T-helper 1 cell treated with Interleukin-12 subunit alpha and Interleukin-12 subunit beta and Interleukin-4 antibody, amounts not matched to agents 30 ng/mL and 1 ng/mL, for 36 hours (primary cell): ENCODE data around the gene PIK3R3. TPM values are rescaled to one million over a fixed set of nuclear protein-coding genes. Genes with fewer than 3 reads are reported as not detected.

Source experiments
- intact Hi-C: fragments of 100-400 bp; cut with micrococcal nuclease; formaldehyde crosslinking; loops from one replicate; pipeline ENCODE4 v1.15.1; 2024
- total RNA-seq: library from RNA; stranded (reverse); gene quantifications from 2 replicates; pipeline ENCODE4 v1.2.3, GENCODE V29; 2022

PIK3R3 gene
- total RNA-seq: 2.6 and 3.8 TPM in 2 replicates

DNA sequence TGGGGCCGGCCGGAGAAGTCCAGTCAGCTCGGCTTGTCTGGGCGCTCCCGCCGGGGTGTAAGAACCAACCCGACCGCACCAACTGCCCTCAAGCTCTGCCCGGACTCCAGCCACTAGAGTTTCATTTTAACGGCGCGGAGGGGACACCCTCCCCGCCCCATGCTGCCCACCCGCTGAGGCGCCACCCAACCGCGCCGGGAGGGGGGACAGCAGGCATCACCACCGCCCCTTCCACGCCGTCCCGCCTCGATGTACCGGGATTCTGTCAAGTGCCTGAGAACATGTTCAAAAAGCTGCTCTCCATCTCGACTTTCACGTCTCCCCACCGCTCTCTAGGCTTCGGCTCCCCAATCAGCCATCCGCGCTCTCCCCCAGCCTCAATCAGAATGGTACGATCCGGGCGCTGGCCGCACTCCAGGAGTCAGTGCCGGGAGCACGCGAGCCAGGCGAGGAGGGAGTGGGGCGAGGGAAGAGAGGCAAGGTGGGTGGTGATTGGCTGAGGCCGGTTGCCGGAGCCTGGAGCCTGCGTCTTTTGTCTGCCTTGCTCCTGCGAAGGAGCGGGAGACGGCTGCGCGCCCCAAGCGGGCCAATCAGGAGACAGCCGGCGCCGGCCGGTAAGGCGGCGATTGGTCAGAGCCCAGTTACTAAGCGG lies at the start of gene PIK3R3:
Gene PIK3R3, minus strand, starts transcription at position 101 of the 652 bp plus-strand sequence. CDS start 677 bp downstream, outside the sequence.
- intact Hi-C loops: loop anchor here (1.0 to 5.0 kb wide), 9 partner anchors 34 to 549 kb away; partner anchors contain the start of genes GPBP1L1, IPP, MAST2 and POMGNT1

DNA sequence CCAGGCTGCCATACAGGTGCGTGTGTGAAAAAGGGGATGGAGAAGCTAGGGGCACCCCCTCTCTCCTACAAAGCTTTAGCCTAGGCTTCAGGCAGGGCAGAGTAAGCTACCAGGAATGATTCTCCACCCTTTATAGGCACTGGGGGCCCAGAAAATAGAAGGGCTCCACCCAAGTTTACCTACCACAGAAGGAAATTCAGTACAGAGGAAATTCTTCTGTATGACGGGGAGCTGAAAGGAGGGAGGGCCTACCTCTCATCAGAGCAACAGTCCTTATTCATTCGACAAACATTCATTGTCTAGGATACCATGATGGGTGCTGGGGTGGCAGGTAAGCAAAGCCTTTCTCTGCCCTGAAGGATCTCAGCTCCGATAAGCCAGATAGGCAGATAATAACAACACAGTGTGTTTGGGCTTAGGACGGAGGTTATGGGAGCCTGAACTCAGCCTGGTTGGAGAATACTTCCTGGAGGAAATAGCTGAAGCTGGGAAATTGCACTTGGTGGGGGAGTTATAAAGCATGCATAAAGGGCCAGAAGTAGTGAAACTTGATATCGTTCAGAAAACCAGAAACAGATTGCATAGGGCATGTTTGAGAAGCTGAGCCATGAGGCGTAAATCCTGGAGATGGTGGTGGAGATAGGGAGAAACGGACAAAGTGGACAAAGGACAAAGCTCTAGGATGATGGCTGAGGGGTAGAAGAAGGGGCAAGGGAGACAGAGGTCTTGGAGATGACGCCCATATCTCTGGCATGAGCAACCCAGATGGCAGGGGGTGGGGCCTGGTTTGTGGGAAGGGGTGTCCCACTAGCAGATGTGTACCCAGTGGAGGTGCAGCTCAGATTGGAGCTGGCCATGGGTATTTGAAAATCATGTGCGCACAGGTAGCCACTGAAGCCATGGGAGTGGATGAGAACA lies 49.2 kb upstream of the PIK3R3 start:
- intact Hi-C loops: no loop called here

DNA sequence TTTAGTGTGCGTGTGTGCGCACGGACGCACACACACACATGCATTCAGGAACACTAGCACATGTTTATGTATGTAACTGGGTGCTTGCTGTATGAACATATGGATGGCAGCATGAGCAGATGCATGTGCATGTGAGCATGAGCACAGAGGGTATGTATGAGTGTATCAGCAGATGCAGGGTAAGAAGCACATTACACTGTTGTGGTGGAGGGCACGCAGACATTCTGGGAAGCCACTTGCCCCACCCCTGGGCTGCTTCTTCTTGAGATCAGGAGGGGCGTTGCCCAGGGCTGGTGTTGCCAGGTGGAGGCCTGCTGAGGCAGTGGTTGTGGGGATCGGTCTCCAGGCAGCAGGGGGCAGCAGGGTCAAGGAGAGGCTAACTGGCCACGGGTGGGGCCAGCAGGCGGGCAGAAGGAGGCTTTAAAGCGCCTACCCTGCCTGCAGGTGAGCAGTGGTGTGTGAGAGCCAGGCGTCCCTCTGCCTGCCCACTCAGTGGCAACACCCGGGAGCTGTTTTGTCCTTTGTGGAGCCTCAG lies 47.7 kb upstream of the PIK3R3 start:
- intact Hi-C loops: no loop called here

DNA sequence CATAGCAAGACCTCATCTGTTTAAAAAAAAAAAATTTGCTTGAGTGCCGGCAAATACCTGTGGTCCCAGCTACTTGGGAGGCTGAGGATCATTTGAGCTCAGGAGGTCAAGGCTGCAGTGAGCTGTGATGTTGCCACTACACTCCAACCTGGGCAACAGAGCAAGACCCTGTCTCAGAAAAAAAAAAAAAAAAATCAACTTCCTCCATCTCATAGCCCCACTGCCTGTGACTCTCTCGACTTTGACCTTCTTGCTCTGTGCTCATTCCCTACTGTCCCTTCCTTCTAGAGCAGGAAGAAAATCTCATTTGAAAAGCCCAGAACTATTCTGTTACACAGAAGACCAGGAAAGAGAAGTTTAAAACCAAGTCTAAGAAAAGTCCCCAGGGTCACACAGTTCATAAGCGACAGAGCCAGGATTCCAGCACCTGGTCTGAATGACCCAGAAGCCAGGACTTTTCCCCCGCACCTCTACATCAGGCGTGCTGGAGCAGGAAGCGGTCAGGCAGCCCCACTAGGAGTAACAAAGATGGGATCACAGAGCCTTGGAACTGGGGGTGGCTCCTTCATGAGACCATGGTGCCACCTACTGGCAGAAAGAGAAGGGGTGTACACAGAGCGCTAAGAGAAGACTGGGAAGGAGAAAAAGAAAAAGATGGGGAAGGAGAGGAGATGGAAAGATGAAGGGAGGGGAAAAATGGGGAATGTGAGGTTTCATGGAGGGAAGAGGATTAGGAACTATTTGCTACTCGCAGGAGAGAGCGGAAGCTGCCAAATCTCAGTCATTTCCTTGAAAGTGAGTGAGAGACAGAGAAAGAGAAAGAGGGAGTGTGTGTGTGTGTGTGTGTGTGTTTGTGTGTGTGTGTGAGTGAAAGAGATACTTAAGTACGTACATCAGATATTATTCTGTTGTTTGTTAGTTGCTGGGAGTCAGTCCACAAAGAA lies 47.0 kb upstream of the PIK3R3 start:
- intact Hi-C loops: loop anchor here (1.0 to 5.0 kb wide), 3 partner anchors 44 to 492 kb away; partner anchors contain the start of genes GPBP1L1 and TMEM69

DNA sequence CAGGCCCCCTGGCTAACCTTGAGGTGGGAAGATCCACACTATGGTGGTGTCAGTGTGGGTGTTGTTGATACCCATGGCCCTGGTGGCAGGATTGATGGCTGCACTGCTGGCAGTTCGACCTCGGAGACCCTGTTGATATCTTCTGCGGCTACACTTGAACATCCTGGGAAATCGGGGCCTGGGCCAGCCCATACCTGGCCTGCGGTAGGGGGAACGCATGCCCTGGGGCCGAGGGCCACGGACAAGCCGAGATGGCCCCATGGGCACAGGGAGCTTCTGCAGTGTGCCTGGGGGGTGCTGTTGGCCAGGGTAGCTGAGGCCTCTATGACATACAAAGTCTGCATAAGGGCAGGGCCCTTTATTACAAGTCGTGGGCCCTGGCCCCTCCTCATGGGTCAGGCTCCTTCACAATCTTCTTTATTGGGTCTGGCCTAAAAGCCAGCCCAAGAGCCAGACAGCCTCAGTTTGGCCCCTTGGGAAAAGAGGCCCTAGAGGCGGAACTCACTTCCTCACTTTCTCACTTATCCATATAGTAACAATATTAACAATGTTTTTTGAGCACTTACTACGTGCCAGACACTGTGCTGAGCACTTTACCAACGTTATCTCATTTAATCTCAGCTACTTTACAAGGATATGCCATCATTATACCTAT lies 43.9 kb upstream of the PIK3R3 start, which contains the start of gene P3R3URF:
Gene P3R3URF, minus strand, starts transcription at position 278 of the 655 bp plus-strand sequence. Its CDS starts 17 bp downstream, at position 261.
- intact Hi-C loops: loop anchor here (5.0 kb wide), 1 partner anchor 489 kb away; the partner anchor contains the start of genes GPBP1L1 and TMEM69

DNA sequence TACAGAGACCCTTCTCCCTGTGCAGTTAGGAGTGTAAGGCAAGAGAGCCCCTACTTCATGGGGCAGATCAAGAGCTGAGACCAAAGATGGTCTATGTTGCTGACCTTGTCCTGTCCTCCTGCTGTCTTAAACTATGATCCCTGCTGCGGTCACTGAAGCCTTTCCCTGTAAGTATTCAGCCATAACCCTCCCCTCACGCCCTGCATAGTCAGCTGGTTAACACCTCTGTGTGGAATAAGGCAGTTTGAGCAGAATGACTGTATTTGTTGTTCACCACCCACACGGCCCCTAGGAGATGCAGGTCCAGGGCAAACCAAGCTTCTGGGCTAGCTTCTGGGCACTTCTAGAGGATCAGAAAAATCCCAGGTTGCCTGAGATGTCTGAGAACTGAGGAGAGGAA lies 42.8 kb upstream of the PIK3R3 start:
- intact Hi-C loops: loop anchor here (5.0 kb wide), 1 partner anchor 488 kb away; the partner anchor contains the start of genes GPBP1L1 and TMEM69

DNA sequence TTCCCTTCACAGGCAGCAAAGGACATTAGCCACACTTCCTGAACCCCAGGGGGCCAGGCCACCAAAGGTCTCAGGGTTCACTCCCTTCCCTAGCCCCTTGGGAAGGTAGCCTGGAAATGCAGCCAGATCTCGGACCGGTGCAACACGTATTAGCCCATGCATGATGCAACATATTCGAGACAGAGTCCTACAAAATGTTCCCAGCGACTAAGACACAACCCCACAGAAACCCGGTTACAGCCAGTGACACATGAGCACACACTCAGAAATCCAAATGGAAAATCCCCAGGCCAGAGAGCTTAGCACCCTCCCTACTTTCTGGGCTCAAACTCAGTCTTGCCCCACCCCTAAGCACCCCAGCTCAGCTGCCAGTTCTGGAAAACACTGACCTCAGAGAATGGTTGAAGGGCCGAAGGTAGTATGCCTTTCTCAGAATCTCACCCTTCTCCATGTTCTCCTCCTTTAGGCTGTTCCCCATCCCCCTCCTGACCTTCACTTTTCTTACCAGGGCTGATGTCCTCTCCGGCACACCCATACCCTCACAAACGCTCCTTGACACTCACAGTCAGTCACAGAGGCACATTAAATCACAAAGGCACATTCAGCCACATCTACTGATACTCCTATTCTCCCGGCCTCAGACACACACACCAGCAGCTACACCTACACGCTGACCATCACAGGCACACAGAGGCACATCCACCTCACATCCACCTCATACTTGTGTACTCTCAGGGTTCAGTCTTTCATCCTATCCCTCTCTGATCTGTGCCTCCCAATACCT lies 42.2 kb upstream of the PIK3R3 start, which contains the start of gene TSPAN1:
Gene TSPAN1, plus strand, starts transcription at position 640 of the 784 bp plus-strand sequence. CDS start 6,021 bp downstream, outside the sequence.
- intact Hi-C loops: loop anchor here (5.0 kb wide), 1 partner anchor 487 kb away; the partner anchor contains the start of genes GPBP1L1 and TMEM69

DNA sequence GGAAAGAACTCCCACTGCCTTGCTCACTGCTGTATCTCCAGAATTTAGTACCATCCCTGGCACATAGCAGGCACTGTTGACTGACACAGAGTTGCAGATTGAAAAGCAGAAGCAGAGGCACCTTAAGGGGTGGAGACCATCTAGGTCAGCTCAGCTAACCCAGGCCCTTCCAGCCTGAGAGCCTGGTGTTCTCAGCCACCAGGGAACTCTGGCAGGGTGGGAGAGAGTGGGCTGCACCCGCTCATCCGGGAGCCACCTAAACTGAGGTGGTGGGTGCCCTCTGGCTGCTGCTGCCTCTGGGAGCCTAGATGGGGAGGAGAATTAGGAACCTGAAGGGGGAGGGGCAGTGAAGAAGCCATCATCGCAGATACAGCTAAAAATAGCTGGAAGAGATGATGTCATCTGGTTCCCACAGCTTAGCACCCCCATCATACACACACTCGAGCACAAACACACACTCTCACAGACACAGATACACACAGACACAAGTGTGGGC lies 41.0 kb upstream of the PIK3R3 start:
- intact Hi-C loops: no loop called here

DNA sequence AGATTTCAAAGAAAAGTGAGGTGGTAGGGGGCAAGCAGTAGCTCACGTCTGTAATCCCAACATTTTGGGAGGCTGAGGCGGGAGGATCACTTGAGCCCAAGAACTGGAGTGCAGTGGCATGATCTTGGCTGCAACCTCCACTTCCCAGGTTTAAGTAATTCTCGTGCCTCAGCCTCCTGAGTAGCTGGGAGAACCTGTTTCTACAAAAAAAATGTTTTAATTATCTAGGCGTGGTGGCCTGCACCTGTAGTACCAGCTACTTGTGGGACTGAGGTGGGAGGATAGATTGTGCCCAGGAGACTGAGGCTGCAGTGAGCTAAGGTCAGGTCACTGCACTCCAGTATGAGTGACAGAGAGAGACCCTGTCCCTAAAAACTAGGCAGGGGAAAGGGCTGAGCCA lies 39.9 kb upstream of the PIK3R3 start:
- intact Hi-C loops: no loop called here

DNA sequence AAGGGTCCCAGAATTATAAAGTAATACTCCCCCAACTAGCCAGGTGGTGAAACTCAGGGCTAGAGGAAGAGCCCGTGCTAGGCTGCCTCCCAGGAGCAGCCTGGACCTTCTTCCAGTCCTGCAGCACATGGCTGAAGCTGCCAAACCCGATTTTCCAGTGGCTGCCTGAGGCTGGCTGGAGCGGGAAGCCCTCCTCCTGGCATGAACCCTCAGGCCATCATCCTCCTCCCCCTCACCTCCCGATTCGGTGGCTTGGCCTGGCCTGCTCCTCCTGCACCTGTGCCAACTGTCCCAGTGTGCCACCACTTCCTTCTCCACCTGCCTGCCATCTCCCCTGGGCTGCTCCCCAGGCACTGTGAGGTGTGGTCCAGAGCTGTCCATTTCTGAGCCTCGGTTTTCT lies 39.4 kb upstream of the PIK3R3 start:
- intact Hi-C loops: no loop called here

DNA sequence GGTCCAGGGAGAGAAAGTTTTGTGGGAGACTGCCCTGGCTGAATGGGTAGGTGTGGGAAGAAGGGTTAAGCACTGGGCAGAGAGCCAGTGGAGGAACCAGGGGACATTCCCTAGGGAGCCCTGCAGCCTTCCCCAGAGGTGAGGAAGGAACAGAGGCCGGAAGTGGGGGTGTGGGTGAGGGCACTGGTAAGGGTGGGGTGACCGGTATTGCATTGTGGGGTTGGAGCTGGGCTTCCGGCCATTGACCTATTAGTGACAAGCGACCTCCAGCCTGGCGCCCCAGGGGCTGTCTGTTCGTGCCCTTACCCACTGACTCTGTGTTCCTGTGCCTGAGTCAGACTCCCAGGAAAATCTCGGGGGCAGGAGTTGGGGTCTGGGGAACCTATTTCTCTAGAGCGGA lies 38.9 kb upstream of the PIK3R3 start:
- intact Hi-C loops: no loop called here

DNA sequence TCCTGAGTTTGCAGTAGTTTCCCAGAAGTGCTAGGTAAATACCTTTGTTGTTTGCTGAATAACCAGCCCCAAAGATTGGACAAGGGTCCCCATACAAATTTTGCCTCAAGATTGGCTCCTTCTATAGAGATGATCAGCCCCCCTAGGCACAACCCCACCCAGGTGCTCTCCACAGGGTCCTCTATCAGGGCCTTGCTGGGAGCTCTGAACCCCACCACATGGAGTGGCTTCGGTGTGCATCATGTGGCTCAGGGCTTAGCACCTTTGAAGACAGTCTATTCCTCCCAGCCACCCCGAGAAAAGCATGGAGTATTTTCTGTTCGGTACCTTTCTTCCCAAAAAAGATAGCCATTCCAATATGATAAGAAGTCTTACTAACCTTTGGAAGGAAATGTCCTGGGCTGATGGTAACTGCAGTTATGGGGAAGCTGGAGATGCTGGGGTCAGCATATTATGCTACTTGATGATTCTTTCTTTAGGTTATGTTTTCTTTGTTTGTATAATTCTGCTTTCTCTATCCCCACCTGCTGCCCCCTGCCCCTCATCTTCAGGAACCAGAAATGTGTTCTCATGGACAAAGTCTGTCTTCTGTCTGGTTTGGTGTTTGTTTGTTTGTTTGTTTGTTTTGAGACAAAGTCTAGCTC lies 37.5 kb upstream of the PIK3R3 start:
- intact Hi-C loops: no loop called here

DNA sequence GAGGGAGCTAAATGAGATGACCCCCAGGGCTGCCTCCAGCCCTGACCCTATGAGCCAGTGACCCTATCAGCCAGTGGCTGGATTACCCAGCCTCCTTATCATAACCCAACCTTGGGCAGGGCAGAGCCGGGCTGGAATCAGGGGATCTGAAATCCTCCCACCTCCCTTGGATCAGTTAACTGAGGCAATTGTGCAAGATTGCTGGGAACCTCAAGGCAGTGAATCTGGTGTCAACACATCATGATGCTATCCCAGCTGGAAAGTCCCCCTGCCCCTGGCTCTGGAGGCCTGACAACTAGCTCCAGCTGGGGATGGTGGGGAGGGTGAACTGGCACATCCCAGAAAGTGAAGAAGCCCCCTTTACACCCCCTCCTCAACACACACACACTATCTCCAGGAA lies 36.0 kb upstream of the PIK3R3 start:
- intact Hi-C loops: no loop called here

DNA sequence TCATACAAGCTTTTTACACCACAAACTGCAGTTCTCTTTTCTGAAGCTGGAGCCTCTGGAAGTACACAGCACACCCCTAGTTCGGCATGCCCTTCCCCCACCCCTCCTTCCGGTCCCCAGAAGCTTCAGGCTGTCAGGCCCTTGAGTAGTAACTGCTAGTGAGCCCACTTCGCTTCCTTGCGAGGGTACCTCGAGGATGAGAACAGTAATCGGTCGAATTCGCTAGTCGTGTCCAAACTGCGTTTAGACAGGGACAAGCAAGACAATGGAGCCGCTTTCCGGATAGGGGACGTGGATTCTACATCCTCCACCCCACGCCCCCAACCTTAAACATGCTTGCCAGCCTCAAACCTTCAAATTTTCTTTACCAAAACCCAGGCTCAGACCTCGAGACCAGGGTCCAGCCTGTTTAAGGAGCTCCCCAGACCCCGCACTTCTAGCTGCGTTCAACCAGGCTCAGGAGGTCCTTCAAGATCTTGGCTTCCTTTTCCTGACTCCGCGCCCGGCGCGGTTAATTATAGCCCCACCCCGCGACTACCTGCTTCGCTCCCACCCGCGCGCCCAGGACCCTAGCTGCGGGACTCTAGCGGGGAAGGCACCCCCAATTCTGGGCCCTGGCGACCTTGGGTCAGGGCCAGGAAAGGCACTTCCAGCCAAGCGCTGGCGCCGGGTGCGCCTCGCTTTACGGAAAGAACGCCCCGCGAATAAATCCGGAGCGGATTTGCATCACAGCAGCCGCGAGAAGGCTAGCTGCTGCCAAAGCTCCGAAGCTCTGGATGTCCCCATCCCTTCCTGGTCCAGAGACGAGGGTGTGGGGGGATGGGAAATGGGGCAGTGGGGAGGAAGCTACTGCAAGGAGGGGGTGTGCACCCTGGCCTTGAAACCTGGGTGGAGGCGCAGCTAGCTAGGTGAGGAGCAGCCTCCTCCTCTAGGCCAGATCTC lies 34.4 kb upstream of the PIK3R3 start:
- intact Hi-C loops: loop anchor here (2.0 kb wide), 1 partner anchor 34 kb away; the partner anchor contains the start of gene PIK3R3

DNA sequence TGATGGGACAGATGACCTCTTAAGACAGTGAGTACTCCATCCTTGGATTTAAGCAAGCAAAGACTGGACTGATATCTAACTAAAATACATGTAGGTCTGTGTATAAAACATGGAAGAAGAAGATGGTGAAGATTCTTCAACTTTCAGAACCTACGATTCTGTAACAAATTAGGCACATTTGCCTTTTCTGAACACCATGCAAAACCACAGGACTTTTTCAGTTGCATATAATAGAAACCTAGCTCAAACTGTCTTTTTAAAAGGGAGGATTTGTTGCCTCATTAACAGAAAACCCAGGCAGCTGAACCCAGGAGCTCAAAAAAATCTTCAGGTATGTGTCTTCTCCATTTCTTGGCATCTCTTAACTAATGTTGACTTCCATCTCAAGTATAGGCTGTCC lies 27.8 kb upstream of the PIK3R3 start:
- intact Hi-C loops: no loop called here

DNA sequence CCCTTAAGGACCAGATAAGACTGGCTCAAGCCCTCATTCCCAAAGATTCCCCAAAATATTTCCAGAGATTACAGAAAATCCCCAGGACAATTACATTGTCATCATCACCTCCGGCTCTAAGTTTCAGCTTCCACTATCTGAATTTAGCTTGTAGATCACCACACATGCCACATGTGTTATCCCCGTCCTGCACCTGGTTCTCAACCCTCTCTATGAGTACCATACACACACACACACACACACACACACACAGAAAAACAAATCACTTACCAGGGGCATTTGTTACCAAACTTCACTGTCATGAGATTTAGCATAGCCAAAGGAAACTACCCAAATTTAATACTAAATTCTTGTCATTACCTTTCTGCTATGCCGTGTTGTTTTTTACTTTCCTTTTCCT lies 27.1 kb upstream of the PIK3R3 start:
- intact Hi-C loops: no loop called here
